Neural progenitor cell (in vitro differentiated cells): ENCODE measurements around the gene MGME1.

Source experiments
- CTCF ChIP-seq: fragments of 200-600 bp; sonication (generic); IDR thresholded peaks from 2 replicates; pipeline ENCODE4 v1.5.1; 2017; ENCODE audit warnings: antibody characterized with exemption, mild to moderate bottlenecking
- EZH2 ChIP-seq: fragments of 200-600 bp; sonication (generic); IDR thresholded peaks from 2 replicates; pipeline ENCODE4 v1.6.1; 2017; ENCODE audit warnings: antibody characterized with exemption, mild to moderate bottlenecking, moderate library complexity
- EZH2phosphoT487 ChIP-seq: fragments of 200-600 bp; sonication (generic); IDR thresholded peaks from 2 replicates; pipeline ENCODE4 v1.6.1; 2017; ENCODE audit warnings: antibody characterized with exemption

DNA sequence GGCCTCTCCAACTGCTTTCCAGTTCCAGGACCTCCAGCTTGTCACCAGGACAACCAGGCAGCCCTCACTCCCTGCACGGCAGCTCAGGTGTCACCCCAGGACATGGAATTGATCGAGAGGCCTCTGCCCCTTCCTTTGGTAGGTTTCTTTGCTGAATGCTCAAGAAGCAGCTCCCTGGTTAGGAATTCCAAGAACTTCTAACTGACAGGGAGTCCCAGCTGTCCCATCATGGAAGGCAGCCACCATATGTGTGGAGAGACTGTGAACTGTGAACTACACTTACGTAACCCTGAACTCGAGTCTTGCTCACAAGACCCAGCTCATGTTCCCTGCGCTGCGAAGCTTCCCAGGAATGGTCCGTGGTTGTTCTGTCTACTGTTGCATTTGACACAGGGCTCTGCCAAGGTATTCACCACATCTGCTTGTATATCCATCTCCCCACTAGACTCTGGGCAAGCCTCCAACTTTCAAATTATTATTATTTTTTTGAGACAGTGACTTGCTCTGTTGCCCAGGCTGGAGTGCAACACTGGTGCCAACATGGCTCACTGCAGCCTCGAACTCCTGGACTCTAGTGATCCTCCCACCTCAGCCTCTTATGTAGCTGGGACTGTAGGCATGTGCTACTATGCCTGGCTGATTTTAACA lies 35.7 kb downstream of the MGME1 start:
- no peak for TF ChIP-seq EZH2
- no peak for TF ChIP-seq CTCF
- no peak for TF ChIP-seq EZH2phosphoT487
